Right renal pelvis (tissue), 4 donors: ENCODE results near the gene SOX6. TPM values are rescaled to one million over a fixed set of nuclear protein-coding genes. Genes with fewer than 3 reads are reported as not detected.
A peak's percentile ranks its signal among the peaks of the same experiment; 100 is the strongest.
"Not testable (repeated sequence)": the region's sequence is repeated elsewhere in the genome, so short reads cannot be mapped to it uniquely, and the experiment has no call there.

ENCODE experiments used
- DNase-seq, 4 donors: peaks; one replicate each; pipeline ENCODE4 v3.0.0-alpha.2; 2013; ENCODE audit warnings: low read depth in 4 of 4, low spot score in 3 of 4, missing footprints in 1 of 4
- polyA plus RNA-seq, 4 donors: library from polyadenylated mRNA; unstranded; fragments of 120-200 nt; gene quantifications; one replicate each; pipeline ENCODE4 v1.2.1, GENCODE V29; 2013; ENCODE audit not compliant: insufficient read length in 4 of 4

Gene SOX6
- polyA plus RNA-seq, 4 donors = 18.4 to 23.1 (median 21.3) TPM

GRCh38 chr11:15943418-15944197 lies 412.7 kb downstream of the SOX6 start:
- DNase-seq = no peak

DNA sequence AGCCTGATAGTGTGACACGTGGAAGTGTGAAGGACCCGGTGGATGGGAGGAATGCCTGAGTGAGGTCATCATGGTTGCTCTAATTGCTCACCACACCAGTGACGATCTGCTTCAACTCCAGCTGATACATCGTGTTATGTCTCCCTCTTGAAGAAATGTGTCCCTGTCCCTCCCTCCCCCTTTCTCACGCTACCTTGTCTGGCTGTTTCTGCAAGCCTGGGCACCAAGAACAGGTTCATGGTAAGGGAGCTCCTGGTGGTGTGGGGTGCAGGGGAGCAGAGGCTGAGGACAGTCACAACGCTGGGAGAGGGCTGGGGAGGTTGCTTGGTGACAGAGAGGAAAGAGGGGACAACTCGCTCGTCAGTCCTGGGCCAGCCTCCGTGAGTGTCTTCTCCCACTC lies 413.4 kb downstream of the SOX6 start:
- DNase-seq = no peak

GRCh38 chr11:15942126-15942525 lies 414.2 kb downstream of the SOX6 start:
- DNase-seq = no peak

GRCh38 chr11:15941206-15941770 lies 415.1 kb downstream of the SOX6 start:
- DNase-seq = peak in 1 of 4 donors; percentile 6

DNA sequence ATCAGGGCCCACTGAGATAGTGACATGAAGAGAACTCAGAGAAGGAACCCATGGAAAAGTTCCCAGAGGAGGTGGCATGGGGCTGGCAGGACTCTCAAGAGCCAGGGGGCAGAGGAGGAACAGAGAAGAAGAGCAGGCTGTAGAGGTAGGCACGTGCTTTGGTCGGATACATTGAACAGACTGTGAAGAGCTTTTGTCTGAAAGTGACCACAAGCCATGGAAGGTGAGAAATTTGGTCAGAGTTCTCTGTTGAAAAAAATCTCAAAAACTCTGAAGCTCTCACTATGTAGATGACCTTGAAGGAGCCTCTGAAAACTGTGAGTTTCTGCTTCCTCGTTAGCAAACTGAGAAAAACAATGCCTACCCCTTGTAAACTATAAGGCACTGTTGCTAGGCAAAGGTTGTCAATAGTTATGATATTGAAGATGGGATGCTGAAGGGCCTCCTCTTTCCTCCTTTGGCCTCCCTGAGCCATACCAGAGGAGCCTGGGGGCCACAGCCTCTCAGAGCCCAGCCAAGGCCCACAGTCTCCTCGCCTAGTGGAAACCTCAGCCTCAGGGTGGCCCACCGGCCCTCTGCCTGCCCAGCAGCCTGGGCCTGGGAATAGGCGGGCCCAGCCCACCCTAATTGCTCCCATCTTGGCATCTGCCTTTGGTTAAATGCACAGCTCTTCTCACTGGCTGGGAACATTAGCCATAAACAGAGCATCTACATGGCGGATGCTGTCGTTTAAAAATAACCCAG lies 415.7 kb downstream of the SOX6 start:
- DNase-seq = no peak

- no peak for DNase-seq
Observed at GRCh38 chr11:15938983-15939382, 417.4 kb downstream of the SOX6 start.

GRCh38 chr11:15938121-15938611 lies 418.2 kb downstream of the SOX6 start:
- DNase-seq = no peak

DNA sequence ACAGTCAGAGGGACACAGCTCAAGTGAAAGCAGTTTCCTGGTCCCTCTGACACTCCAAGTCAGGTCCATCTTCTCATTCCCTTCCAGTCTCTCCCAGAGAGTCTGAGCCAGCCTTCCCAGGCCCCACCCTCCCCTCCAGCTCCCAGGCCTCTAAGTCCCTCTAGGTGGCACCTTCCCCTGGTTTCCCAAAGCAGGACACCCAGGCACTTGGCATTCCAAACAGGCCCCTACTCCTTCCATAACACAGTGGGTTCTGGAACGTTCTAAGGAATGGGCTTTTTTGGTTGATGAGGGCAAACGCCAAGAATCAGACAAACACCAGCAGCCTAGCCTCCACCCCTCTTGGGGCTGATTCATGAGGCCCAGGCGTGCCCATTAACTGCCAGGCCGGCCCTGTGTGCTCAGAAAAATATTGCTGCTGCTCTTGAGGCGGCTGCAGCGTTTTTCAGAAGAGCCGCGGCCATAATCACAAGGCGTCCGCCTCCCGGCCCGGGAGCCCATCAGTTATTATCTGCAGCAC lies 418.7 kb downstream of the SOX6 start:
- DNase-seq = no peak

GRCh38 chr11:15936011-15936410 lies 420.3 kb downstream of the SOX6 start:
- DNase-seq = no peak

GRCh38 chr11:15935373-15935772 lies 421.0 kb downstream of the SOX6 start:
- no peak for DNase-seq

- no peak for DNase-seq
Observed at GRCh38 chr11:15933886-15934625, 422.3 kb downstream of the SOX6 start.

DNA sequence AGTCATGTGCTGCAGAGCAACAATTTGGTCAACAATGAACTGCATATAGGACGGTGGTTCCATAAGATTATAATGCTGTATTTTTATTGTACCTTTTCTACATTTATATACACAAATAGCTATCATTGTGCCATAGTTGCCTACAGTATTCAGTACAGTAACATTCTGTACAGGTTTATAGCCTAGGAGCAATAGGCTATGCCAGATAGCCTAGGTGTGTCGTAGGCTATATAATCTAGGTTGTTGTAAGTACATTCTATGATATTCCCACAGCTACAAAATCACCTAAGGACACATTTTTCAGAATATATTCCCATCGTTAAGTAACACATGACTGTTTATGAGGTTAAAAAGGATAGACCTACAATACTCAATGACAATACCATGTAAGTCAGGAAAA lies 423.9 kb downstream of the SOX6 start:
- DNase-seq = no peak

DNA sequence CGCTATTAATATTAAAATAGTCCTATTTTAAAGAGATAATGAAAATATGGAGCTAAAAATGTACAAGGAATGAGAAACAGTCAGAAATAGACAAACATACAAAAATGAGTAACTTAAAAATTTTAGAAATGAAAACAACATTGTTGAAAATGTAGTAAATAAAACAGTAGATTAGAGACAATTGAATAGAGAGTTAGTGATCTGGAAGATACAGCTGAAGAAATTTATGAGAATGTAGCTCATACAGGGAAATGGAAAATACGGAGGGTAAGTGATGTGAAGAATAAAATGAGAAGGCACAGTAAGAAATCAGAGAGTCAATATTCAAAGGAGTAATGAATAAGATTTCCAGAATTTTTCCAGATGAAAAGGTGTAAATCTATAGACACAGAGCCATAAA lies 424.8 kb downstream of the SOX6 start:
- no peak for DNase-seq

DNA sequence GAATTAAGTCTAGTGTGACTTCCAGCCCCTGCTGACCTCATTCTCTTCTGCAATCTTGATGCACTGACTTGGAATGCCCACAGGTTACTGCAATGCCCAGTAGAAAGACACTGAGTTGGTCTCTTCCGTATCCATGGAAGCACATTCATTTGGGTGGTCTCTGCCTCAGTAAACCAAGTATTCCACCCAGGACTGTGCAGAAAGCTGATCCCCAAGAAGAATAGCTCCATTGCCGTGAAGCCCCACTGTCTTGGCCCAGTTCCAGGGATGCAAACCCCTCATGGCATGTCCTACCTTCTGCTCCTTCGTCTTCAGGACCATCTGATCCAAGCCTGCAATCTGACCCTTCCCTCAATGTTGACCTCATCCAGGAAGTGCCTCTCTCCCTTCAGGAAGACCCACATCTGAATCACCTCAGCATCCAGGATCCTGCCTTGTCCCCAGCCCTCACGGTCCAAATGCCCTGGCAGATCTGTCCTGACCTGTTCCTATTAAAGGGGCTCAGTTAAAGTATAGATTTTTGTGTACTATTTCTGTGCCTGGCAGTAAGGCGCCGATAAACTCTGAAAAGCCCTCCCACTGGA lies 425.8 kb downstream of the SOX6 start:
- DNase-seq = no peak

- no peak for DNase-seq
Observed at GRCh38 chr11:15929371-15929901, 426.9 kb downstream of the SOX6 start.

DNA sequence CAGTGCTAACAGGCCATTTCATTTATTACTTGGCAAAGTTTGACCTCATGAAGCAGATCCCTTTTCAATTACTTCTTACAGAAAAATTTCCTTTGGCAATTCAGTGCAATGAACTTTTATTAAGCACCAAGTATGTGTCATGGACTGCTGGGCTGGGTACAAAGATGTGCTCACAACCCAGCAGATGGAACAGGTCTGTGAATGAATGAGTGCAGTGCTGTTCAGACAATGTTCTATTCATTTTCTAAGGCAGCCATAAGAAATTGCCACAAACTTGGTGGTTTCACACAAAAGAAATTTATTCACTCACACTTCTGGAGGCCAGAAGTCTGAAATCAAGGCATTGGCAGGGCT lies 428.5 kb downstream of the SOX6 start:
- no peak for DNase-seq

DNA sequence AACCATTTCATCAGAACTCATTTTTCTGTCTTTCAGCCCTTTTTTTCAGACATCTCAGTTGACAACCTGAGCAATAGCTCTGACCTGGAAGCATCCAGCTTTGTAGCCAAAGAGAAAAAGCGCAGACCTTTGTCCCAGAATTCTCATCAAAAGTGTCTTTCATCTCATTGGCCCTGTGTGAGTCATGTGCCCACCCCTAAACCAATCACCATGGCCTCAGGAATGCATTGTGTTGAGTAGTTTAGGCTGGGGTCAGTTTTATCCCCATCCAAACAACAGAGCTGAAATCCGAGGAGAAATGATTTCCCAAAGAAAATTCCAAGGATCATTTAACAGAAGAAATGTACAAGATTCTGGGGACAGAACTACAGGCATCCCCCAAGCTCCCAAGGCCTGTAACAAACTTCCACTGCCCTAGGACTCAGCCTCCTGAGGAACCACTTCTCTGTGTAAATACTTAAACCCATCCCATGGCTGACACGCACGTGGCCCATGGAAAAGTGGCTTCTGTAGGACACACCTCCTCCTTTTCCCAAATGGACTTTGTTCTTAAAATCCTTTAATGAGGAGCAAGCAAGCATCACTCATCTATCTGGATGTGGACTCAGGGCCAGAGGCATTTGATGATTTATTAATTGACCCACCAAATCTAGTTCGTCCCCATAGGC lies 429.0 kb downstream of the SOX6 start:
- no peak for DNase-seq

- no peak for DNase-seq
Observed at GRCh38 chr11:15926071-15926470, 430.3 kb downstream of the SOX6 start.

DNA sequence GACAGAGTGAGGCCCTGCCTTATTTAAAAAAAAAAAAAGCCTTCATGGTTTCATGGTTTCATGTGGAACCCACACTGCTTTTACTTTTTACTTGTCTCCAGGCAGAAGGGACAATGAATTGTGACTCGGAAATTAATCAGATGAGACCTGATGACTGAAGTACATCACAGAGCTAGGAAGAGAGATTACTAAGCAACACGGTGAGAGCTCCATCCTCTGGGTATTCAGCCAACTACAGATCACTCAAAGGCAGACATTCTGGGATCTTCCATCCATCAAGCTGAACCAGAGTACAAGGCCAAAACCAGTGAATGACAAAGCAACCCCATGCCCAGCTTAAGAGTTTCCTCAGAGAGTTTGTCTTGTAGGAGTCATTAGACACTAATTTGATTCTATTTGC lies 433.2 kb downstream of the SOX6 start:
- no peak for DNase-seq

- not testable (repeated sequence) for DNase-seq
Observed at GRCh38 chr11:15922745-15923144, 433.6 kb downstream of the SOX6 start.
